ENCODE results near the gene GABPB2. TPM values are rescaled to one million over a fixed set of nuclear protein-coding genes. Genes with fewer than 3 reads are reported as not detected.

Gene GABPB2
- total and polyA plus RNA-seq, 2 of the 13 experiments (the other 11 are each of a cell fraction or from before 2014, with no cell fraction given): 0.09 TPM; not detected in 1

DNA sequence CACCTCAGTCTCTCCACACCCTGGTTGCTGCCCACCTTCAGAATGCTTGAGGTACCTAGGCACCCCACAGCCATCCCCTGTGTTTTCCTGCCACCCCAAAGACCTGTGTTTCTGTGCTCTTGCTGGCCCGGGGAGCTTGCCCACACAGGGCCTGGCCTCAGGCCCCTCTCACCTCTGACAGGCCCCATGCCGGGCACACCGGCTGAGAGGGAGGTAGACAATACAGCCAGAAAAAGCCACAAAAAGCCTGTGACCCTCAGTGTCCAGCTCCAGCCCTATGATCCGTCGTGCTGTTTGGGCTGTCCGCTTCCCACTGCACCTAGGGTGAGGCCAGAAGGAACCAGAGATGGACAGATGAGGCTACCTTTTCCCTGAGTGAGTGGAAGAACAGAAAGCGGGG lies 64.4 kb downstream of the GABPB2 start (continued):
- TF ChIP-seq, protein P1, sequence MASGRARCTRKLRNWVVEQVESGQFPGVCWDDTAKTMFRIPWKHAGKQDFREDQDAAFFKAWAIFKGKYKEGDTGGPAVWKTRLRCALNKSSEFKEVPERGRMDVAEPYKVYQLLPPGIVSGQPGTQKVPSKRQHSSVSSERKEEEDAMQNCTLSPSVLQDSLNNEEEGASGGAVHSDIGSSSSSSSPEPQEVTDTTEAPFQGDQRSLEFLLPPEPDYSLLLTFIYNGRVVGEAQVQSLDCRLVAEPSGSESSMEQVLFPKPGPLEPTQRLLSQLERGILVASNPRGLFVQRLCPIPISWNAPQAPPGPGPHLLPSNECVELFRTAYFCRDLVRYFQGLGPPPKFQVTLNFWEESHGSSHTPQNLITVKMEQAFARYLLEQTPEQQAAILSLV (CRISPR knock-in tag; IDR thresholded peaks at IDR 0.05; ENCODE audit: borderline replicate concordance): no peak
- TF ChIP-seq SMC3 (IDR thresholded peaks at IDR 0.05; ENCODE audit: low read length) (no peak), ZFX (CRISPR knock-in tag; IDR thresholded peaks at IDR 0.05; ENCODE audit: low read depth) (no peak)
- TF ChIP-seq, protein P2, sequence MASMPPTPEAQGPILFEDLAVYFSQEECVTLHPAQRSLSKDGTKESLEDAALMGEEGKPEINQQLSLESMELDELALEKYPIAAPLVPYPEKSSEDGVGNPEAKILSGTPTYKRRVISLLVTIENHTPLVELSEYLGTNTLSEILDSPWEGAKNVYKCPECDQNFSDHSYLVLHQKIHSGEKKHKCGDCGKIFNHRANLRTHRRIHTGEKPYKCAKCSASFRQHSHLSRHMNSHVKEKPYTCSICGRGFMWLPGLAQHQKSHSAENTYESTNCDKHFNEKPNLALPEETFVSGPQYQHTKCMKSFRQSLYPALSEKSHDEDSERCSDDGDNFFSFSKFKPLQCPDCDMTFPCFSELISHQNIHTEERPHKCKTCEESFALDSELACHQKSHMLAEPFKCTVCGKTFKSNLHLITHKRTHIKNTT (CRISPR knock-in tag; IDR thresholded peaks at IDR 0.05): no peak

DNA sequence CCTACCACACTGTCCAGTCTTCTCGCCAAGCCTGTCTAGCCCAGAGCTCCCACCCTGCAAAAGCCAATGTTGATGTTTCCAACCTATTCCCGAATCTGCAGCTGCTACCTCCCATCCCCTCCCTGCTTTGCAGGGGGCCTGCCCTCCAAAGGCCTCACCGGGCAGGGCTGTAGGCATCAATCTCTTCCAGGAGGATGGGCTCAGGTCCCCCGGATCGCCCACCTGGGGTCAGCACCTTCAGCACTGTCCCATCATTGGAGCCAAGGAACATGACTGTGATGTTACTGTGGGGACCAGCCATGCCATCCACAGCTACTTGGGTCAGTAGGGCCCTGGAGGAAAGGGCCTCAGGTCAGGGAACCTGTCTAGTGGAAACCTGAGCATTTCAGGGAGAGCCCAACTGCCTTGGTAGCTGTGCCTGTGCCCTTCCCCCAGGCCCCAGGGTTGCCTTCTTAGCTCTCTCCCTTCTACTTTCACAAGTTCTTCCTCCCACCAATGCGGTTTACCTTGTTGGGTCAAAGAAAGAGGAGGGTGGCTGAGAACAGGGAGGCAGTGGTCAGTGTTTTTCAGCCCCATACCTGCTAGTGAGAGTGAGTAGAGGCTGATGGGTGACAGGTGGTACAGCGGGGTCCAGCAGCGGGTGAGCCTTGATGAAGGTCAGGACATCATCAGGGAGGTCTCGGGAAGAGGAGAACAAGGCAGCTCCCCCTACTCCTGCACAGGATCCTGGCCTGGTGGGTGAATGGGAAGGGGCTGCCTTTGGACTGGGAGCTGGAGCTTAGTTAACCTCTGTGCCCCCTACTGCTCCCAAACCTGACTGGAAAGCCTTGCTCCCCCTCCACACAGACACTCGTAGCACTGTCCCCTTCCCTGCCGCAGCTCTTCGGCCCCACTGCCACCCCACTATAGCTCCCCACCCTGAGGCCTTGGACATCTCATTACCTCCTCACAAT lies 65.1 kb downstream of the GABPB2 start:
- in situ Hi-C loops (cut with HindIII; ENCODE audit: extremely low pct_ligation_motif_present, low pct_unique_long_range_greater_than_20kb) (no loop called here), intact Hi-C loops (cut with micrococcal nuclease; ENCODE audit: unreplicated experiment) (no loop called here)
- peak; percentile 41; the same call in 2 of the 3 replicates for ATAC-seq
- no peak for FAIRE-seq
- ChIA-PET POLR2A (interaction anchor here (0.6 kb wide), 1 partner anchor 37 kb away, joined by 3 read pairs; no protein-coding TSS in a partner anchor), CTCF (ENCODE audit: low intra/inter-chr PET ratio, low total read pairs) (no interaction called here)
- no peak overlapping the region for H3K27ac ChIP-seq (ENCODE audit: extremely low read length, insufficient read depth, low read length)
- TF ChIP-seq TAF15 (IDR thresholded peaks at IDR 0.05; ENCODE audit: low read depth, low read length, poor library complexity, severe bottlenecking) (no peak), NFKBIZ (CRISPR knock-in tag; IDR thresholded peaks at IDR 0.05) (no peak), ZNF660 (CRISPR knock-in tag; IDR thresholded peaks at IDR 0.05; ENCODE audit: borderline replicate concordance, low read depth) (no peak), SIX4 (CRISPR knock-in tag; IDR thresholded peaks at IDR 0.05) (no peak), ZNF24 (IDR thresholded peaks at IDR 0.05) (no peak), ZSCAN20 (CRISPR knock-in tag; IDR thresholded peaks at IDR 0.05; ENCODE audit: borderline replicate concordance) (no peak)
- TF ChIP-seq, protein P3, sequence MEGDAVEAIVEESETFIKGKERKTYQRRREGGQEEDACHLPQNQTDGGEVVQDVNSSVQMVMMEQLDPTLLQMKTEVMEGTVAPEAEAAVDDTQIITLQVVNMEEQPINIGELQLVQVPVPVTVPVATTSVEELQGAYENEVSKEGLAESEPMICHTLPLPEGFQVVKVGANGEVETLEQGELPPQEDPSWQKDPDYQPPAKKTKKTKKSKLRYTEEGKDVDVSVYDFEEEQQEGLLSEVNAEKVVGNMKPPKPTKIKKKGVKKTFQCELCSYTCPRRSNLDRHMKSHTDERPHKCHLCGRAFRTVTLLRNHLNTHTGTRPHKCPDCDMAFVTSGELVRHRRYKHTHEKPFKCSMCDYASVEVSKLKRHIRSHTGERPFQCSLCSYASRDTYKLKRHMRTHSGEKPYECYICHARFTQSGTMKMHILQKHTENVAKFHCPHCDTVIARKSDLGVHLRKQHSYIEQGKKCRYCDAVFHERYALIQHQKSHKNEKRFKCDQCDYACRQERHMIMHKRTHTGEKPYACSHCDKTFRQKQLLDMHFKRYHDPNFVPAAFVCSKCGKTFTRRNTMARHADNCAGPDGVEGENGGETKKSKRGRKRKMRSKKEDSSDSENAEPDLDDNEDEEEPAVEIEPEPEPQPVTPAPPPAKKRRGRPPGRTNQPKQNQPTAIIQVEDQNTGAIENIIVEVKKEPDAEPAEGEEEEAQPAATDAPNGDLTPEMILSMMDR (CRISPR knock-in tag; IDR thresholded peaks at IDR 0.05): peak; percentile 28
- TF ChIP-seq, protein P2 (CRISPR knock-in tag; IDR thresholded peaks at IDR 0.05): no peak
- H4K20me1 ChIP-seq (ENCODE audit: insufficient read depth, low read length): no peaks in the 10 kb centered on the region
- H3K4me3 ChIP-seq (replicated peaks in 1 of 3; ENCODE audit: insufficient read depth in 1 of 3, low read depth in 2 of 3, low read length in 3 of 3): no peak overlapping the region
- DNase-seq (ENCODE audit: low spot score): no peak
- no peaks in the 10 kb centered on the region for H3K36me3 ChIP-seq (replicated peaks in 1 of 2; ENCODE audit: control insufficient read depth in 1 of 2, insufficient read depth in 2 of 2, low read length in 2 of 2)
- 86% methylated on average over 8 of the region's 12 CpGs for WGBS (ENCODE audit: low lambda C conversion rate)
- no peaks in the 10 kb centered on the region for H3K79me2 ChIP-seq (ENCODE audit: insufficient read depth, low read length)
- H3K27me3 ChIP-seq (ENCODE audit: control insufficient read depth in 1 of 2, insufficient read depth in 2 of 2, low read length in 2 of 2): no peaks in the 10 kb centered on the region
- H2AFZ ChIP-seq (ENCODE audit: low read length): no peak overlapping the region
- H3K4me2 ChIP-seq (ENCODE audit: low read depth, low read length): no peak overlapping the region
- BruUV-seq (replicated peaks): no TSS peak
- no peaks in the 10 kb centered on the region for H3K9me3 ChIP-seq (ENCODE audit: low read length)
- H3K4me1 ChIP-seq (ENCODE audit: insufficient read depth, low read length): no peaks in the 10 kb centered on the region
- no peak overlapping the region for H3K9ac ChIP-seq (ENCODE audit: insufficient read depth, low read depth, low read length)
